NB4 (cell line): ENCODE measurements around the gene DPP9.

ENCODE experiments used
- POLR2A ChIP-seq: IDR thresholded peaks from 2 replicates; pipeline ENCODE4 v1.6.1; 2011; ENCODE audit warnings: mild to moderate bottlenecking; ENCODE audit not compliant: insufficient read length; ENCODE audit errors: extremely low read depth
- TF ChIP-seq, protein P1 (sequence below): IDR thresholded peaks from one replicate; pipeline ENCODE4 v1.5.1; 2012; ENCODE audit warnings: low read depth, low read length
- TF ChIP-seq, protein P2 (sequence below): IDR thresholded peaks from 2 replicates; pipeline ENCODE4 v1.6.1; 2011; ENCODE audit warnings: low read depth, low read length

DNA sequence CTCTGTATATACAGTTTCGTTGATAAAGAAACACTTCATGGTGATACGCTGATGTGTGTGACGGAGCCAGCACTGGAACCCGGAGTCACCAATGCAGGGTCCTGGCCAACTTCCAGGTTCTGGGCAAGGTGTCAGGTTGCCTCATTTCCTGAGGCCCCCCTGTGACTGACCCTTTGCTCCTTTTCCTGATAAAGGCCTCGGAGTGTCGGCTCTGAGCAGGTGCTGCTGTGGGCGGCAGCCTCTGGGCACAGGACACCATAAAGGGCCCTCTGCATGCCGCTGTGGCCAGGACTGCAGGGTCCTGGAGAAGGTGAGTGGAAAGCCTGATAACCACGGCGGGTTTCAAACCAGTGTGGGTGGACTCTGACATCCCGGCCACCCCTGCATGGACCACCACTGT lies 36.2 kb downstream of the DPP9 start:
- TF ChIP-seq POLR2A, result no peak
- TF ChIP-seq, protein P1, sequence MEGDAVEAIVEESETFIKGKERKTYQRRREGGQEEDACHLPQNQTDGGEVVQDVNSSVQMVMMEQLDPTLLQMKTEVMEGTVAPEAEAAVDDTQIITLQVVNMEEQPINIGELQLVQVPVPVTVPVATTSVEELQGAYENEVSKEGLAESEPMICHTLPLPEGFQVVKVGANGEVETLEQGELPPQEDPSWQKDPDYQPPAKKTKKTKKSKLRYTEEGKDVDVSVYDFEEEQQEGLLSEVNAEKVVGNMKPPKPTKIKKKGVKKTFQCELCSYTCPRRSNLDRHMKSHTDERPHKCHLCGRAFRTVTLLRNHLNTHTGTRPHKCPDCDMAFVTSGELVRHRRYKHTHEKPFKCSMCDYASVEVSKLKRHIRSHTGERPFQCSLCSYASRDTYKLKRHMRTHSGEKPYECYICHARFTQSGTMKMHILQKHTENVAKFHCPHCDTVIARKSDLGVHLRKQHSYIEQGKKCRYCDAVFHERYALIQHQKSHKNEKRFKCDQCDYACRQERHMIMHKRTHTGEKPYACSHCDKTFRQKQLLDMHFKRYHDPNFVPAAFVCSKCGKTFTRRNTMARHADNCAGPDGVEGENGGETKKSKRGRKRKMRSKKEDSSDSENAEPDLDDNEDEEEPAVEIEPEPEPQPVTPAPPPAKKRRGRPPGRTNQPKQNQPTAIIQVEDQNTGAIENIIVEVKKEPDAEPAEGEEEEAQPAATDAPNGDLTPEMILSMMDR, result no peak
- TF ChIP-seq, protein P2, sequence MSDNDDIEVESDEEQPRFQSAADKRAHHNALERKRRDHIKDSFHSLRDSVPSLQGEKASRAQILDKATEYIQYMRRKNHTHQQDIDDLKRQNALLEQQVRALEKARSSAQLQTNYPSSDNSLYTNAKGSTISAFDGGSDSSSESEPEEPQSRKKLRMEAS, result no peak
